Skeletal muscle tissue (tissue), 4 donors: ENCODE results near the gene CDH4. TPM values are rescaled to one million over a fixed set of nuclear protein-coding genes. Genes with fewer than 3 reads are reported as not detected.

Experiments
- H3K27ac ChIP-seq: one replicate; pipeline ENCODE4 v1.7.0; 2013; ENCODE audit warnings: mild to moderate bottlenecking, low read depth, low read length, inconsistent platforms
- H3K27me3 ChIP-seq, 3 donors: one replicate each; pipeline ENCODE4 v1.7.0; 2013; ENCODE audit warnings: low read length in 3 of 3; ENCODE audit not compliant: control insufficient read depth in 3 of 3, insufficient read depth in 3 of 3
- H3K36me3 ChIP-seq, 3 donors: one replicate each; pipeline ENCODE4 v1.7.0; 2013; ENCODE audit warnings: low read length in 3 of 3; ENCODE audit not compliant: control insufficient read depth in 3 of 3, insufficient read depth in 3 of 3
- H3K4me1 ChIP-seq, 3 donors: one replicate each; pipeline ENCODE4 v1.7.0; 2013; ENCODE audit warnings: low read length in 3 of 3, mild to moderate bottlenecking in 3 of 3; ENCODE audit not compliant: control insufficient read depth in 3 of 3, insufficient read depth in 3 of 3
- H3K4me3 ChIP-seq, 3 donors: one replicate each; pipeline ENCODE4 v1.7.0; 2013; ENCODE audit warnings: low read length in 3 of 3
- H3K9ac ChIP-seq, 3 donors: one replicate each; pipeline ENCODE4 v1.7.0; 2013; ENCODE audit warnings: low read length in 3 of 3, mild to moderate bottlenecking in 3 of 3, moderate library complexity in 2 of 3, low read depth in 1 of 3
- H3K9me3 ChIP-seq, 3 donors: one replicate each; pipeline ENCODE4 v1.7.0; 2013; ENCODE audit warnings: low read length in 3 of 3; ENCODE audit not compliant: control insufficient read depth in 3 of 3
- total RNA-seq: library from RNA; depleted of rRNA; stranded (reverse); fragments of >200 nt; gene quantifications from one replicate; pipeline ENCODE4 v1.2.3, GENCODE V29; 2014
- donor health status: Osteomylitis.

Gene CDH4
- total RNA-seq, 1 donor from 2014 or later: 0.52 TPM

GRCh38 chr20:61414455-61414991, 162.5 kb downstream of the CDH4 start:
- H3K4me3 ChIP-seq: no peak overlapping the region
- H3K9ac ChIP-seq: no peak overlapping the region
- H3K9me3 ChIP-seq: peaks cover 0 to 6% (median 0%) of the 10 kb centered on the region in 3 donors
- no peak overlapping the region for H3K27ac ChIP-seq
- peaks cover 0 to 9% (median 0%) of the 10 kb centered on the region in 3 donors for H3K27me3 ChIP-seq
- peaks cover 0 to 6% (median 4%) of the 10 kb centered on the region in 3 donors for H3K4me1 ChIP-seq
- no peaks in the 10 kb centered on the region for H3K36me3 ChIP-seq

- Histone ChIP-seq H3K9ac (no peak overlapping the region), H3K27me3 (peaks cover 0 to 10% (median 3%) of the 10 kb centered on the region in 3 donors)
Observed at GRCh38 chr20:61416546-61416945, 164.5 kb downstream of the CDH4 start.

GRCh38 chr20:61417221-61417941, 165.3 kb downstream of the CDH4 start:
- H3K9ac ChIP-seq: no peak overlapping the region
- H3K4me1 ChIP-seq: peaks cover 0 to 6% (median 4%) of the 10 kb centered on the region in 3 donors
- no peak overlapping the region for H3K27ac ChIP-seq
- peaks cover 0 to 10% (median 3%) of the 10 kb centered on the region in 3 donors for H3K27me3 ChIP-seq
- no peaks in the 10 kb centered on the region for H3K36me3 ChIP-seq
- H3K9me3 ChIP-seq: peaks cover 0 to 6% (median 0%) of the 10 kb centered on the region in 3 donors
- no peak overlapping the region for H3K4me3 ChIP-seq

More at GRCh38 chr20:61416546-61416945, 164.5 kb downstream of the CDH4 start:
- Histone ChIP-seq H3K9me3 (peaks cover 0 to 6% (median 0%) of the 10 kb centered on the region in 3 donors), H3K36me3 (no peaks in the 10 kb centered on the region), H3K4me3 (no peak overlapping the region), H3K4me1 (peaks cover 0 to 6% (median 4%) of the 10 kb centered on the region in 3 donors), H3K27ac (no peak overlapping the region)

GRCh38 chr20:61419010-61419409, 166.9 kb downstream of the CDH4 start:
- Histone ChIP-seq H3K36me3 (no peaks in the 10 kb centered on the region), H3K9me3 (peaks cover 0 to 2% (median 0%) of the 10 kb centered on the region in 3 donors), H3K9ac (no peak overlapping the region), H3K4me3 (no peak overlapping the region), H3K27me3 (peaks cover 0 to 10% (median 3%) of the 10 kb centered on the region in 3 donors), H3K4me1 (peaks cover 0 to 6% (median 4%) of the 10 kb centered on the region in 3 donors), H3K27ac (no peak overlapping the region)

- Histone ChIP-seq H3K4me3 (no peak overlapping the region), H3K9me3 (no peaks in the 10 kb centered on the region), H3K9ac (no peak overlapping the region), H3K27me3 (peaks cover 0 to 10% (median 3%) of the 10 kb centered on the region in 3 donors), H3K27ac (no peak overlapping the region), H3K36me3 (no peaks in the 10 kb centered on the region), H3K4me1 (peaks cover 0 to 6% (median 4%) of the 10 kb centered on the region in 3 donors)
Observed at GRCh38 chr20:61419501-61419900, 167.4 kb downstream of the CDH4 start.

GRCh38 chr20:61420056-61420455, 168.0 kb downstream of the CDH4 start:
- Histone ChIP-seq H3K9ac (no peak overlapping the region), H3K27me3 (peaks cover 0 to 10% (median 3%) of the 10 kb centered on the region in 3 donors), H3K36me3 (no peaks in the 10 kb centered on the region), H3K9me3 (no peaks in the 10 kb centered on the region), H3K4me1 (peaks cover 0 to 6% (median 4%) of the 10 kb centered on the region in 3 donors), H3K4me3 (no peak overlapping the region), H3K27ac (no peak overlapping the region)

GRCh38 chr20:61420781-61421180, 168.7 kb downstream of the CDH4 start:
- no peak overlapping the region for H3K4me3 ChIP-seq
- H3K9ac ChIP-seq: no peak overlapping the region
- peaks cover 0 to 6% (median 4%) of the 10 kb centered on the region in 3 donors for H3K4me1 ChIP-seq
- no peaks in the 10 kb centered on the region for H3K36me3 ChIP-seq
- peaks cover 0 to 10% (median 3%) of the 10 kb centered on the region in 3 donors for H3K27me3 ChIP-seq
- H3K9me3 ChIP-seq: no peaks in the 10 kb centered on the region
- no peak overlapping the region for H3K27ac ChIP-seq

- Histone ChIP-seq H3K9ac (no peak overlapping the region), H3K9me3 (no peaks in the 10 kb centered on the region), H3K27me3 (peaks cover 0 to 10% (median 3%) of the 10 kb centered on the region in 3 donors), H3K4me3 (no peak overlapping the region), H3K36me3 (no peaks in the 10 kb centered on the region), H3K4me1 (peaks cover 0 to under 1% (median 0%) of the 10 kb centered on the region in 3 donors), H3K27ac (no peak overlapping the region)
Observed at GRCh38 chr20:61422636-61423425, 170.8 kb downstream of the CDH4 start.

GRCh38 chr20:61424011-61424627, 172.1 kb downstream of the CDH4 start:
- H3K4me3 ChIP-seq: no peak overlapping the region
- H3K4me1 ChIP-seq: no peaks in the 10 kb centered on the region
- H3K9ac ChIP-seq: no peak overlapping the region
- H3K27ac ChIP-seq: no peak overlapping the region
- H3K27me3 ChIP-seq: peaks cover 0 to 4% (median 3%) of the 10 kb centered on the region in 3 donors
- H3K36me3 ChIP-seq: no peaks in the 10 kb centered on the region
- H3K9me3 ChIP-seq: peaks cover 0 to 2% (median 0%) of the 10 kb centered on the region in 3 donors
